ENCODE data around the gene LUC7L2. TPM values are rescaled to one million over a fixed set of nuclear protein-coding genes. Genes with fewer than 3 reads are reported as not detected.

Gene LUC7L2
- total and polyA plus RNA-seq, 2 of the 8 experiments (the other 6 are each of a cell fraction or from before 2014, with no cell fraction given), result 22.9 to 67.8 TPM

DNA sequence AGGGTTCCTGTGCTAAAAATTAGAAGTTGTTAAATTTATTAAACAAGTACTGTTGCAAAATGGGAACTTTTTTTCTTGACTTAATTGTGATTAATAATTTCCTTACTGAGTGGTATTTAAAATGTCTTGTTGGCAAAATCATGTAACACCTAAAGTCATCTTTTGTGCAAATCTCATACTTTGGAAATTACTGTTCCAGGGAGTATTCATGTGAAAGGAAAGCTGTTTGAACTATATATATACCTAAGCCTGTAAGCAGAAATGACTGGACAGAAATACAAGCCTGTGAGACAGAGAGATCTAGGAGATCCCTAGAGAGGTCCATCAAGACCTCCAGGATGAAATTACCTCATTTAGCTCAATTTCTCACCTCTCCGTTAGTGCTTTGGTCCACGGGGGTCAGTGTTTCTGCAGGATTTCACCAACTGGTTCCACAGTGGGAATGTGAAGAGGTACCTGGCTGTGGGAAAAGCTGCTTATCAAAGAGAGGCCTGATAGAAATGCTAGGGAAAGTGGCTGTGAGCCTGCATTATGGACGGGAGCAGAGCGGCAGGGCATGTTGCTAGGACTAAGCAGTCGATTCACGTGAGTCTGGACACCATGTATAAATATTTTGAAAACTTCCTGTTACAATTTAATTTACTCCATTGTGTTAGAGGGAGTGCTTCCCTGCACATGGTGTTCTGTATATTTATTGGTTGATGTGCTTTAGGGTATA is 7.9 kb downstream of the LUC7L2 start:
- H3K79me2 ChIP-seq (ENCODE audit: control insufficient read depth in 1 of 2, insufficient read depth in 2 of 2, low read length in 2 of 2), result peaks cover 23 to 100% of the 10 kb centered on the region in 2 experiments
- no peak overlapping the region for H2BK12ac ChIP-seq (ENCODE audit: low read depth, low read length)
- no peak overlapping the region for H2BK20ac ChIP-seq (ENCODE audit: low read length)
- FAIRE-seq (no peak), DNase-seq (ENCODE audit: low read depth in 1 of 2, low spot score in 2 of 2) (no peak)
- no peak overlapping the region for H3K9ac ChIP-seq (replicated peaks in 1 of 4; ENCODE audit: extremely low read depth in 1 of 4, low read depth in 3 of 4, low read length in 3 of 4)
- H3K79me1 ChIP-seq (ENCODE audit: low read depth, low read length), result 0 out of 2 replicates have a peak, but pooled peaks cover 2% of the 10 kb centered on the region
- no peak overlapping the region for H2BK120ac ChIP-seq (replicated peaks; ENCODE audit: low read depth, low read length)
- H3K56ac ChIP-seq (replicated peaks; ENCODE audit: insufficient read length, low read depth, low read length), result no peak overlapping the region
- no peak overlapping the region for H3K23ac ChIP-seq (ENCODE audit: insufficient read length)
- no peak overlapping the region for H4K5ac ChIP-seq (ENCODE audit: insufficient read length, low read depth, low read length)
- no peaks in the 10 kb centered on the region for H3K9me3 ChIP-seq (ENCODE audit: insufficient read depth in 2 of 2, low read depth in 1 of 2, low read length in 1 of 2)
- H4K91ac ChIP-seq (replicated peaks; ENCODE audit: insufficient read length, low read length), result no peak overlapping the region
- H4K8ac ChIP-seq (ENCODE audit: extremely low read depth, insufficient read depth, low read length), result no peak overlapping the region
- no peak overlapping the region for H3K27ac ChIP-seq (ENCODE audit: low read depth, low read length)
- peaks cover 6 to 11% of the 10 kb centered on the region in 2 experiments for H4K20me1 ChIP-seq (replicated peaks in 1 of 2; ENCODE audit: control insufficient read depth in 1 of 2, insufficient read depth in 2 of 2, low read length in 2 of 2)
- H3K23me2 ChIP-seq (ENCODE audit: low read depth, low read length), result no peaks in the 10 kb centered on the region; the same call in 1 of the 2 replicates
- no peak overlapping the region for H2BK15ac ChIP-seq (ENCODE audit: low read length)
- peaks cover 0 to 13% (median 6%) of the 10 kb centered on the region in 4 experiments; a peak in 6 of 7 replicates for H3K4me1 ChIP-seq (replicated peaks in 1 of 4; ENCODE audit: control insufficient read depth in 3 of 4, insufficient read depth in 4 of 4, low read length in 3 of 4)
- POLR2A ChIA-PET (ENCODE audit: partially characterized antibody), result no interaction called here
- no peak overlapping the region for H3K4ac ChIP-seq (replicated peaks; ENCODE audit: insufficient read length, low read depth, low read length)
- CTCF ChIA-PET (ENCODE audit: partially characterized antibody), result no interaction called here
- no peaks in the 10 kb centered on the region for H3K27me3 ChIP-seq (replicated peaks in 1 of 4; ENCODE audit: control insufficient read depth in 3 of 4, extremely low read depth in 1 of 4, insufficient read depth in 3 of 4, low read length in 3 of 4)
- H2BK5ac ChIP-seq (ENCODE audit: low read depth, low read length), result no peak overlapping the region
- H3K36me3 ChIP-seq (ENCODE audit: control insufficient read depth in 2 of 4, insufficient read depth in 4 of 4, low read length in 3 of 4), result peaks cover 0 to 21% (median 0%) of the 10 kb centered on the region in 4 experiments; a peak in 2 of 8 replicates
- no peak overlapping the region for H2AFZ ChIP-seq (ENCODE audit: low read length)
- 93% methylated on average over 6 of the region's 6 CpGs; no CpG with 5 or more reads in 1 of the 2 experiments for WGBS, 2 experiments (ENCODE audit: extremely low coverage in 1 of 2, insufficient coverage in 1 of 2, insufficient read length in 1 of 2, insufficient replicate concordance in 2 of 2, low coverage in 1 of 2, low lambda C conversion rate in 2 of 2, missing lambda C conversion rate in 1 of 2)
- H3K4me2 ChIP-seq (ENCODE audit: insufficient read depth in 1 of 2, low read depth in 2 of 2, low read length in 2 of 2), result no peak overlapping the region
- H2AK5ac ChIP-seq (ENCODE audit: low read depth, low read length), result no peak overlapping the region
- no peak overlapping the region for H3K14ac ChIP-seq (ENCODE audit: insufficient read length)
- no peak overlapping the region for H3K4me3 ChIP-seq (ENCODE audit: extremely low read depth in 1 of 4, insufficient read depth in 2 of 4, low read depth in 3 of 4, low read length in 4 of 4)
- no peak overlapping the region for H3K18ac ChIP-seq (ENCODE audit: extremely low read depth, low read length)
- no peak for TF ChIP-seq EGR1 (IDR thresholded peaks at IDR 0.05; ENCODE audit: borderline replicate concordance, low read depth, low read length)
- TF ChIP-seq BACH1 (IDR thresholded peaks at IDR 0.05; ENCODE audit: low read length), result no peak
- no peak for TF ChIP-seq CHD2 (IDR thresholded peaks at IDR 0.05; ENCODE audit: low read length)
- no peak for TF ChIP-seq CTBP2 (IDR thresholded peaks at IDR 0.05; ENCODE audit: borderline replicate concordance, insufficient read depth, insufficient read length, low read length)
- no peak for TF ChIP-seq ATF2 (IDR thresholded peaks at IDR 0.05; ENCODE audit: low read length)
- TF ChIP-seq SP4 (IDR thresholded peaks at IDR 0.05; ENCODE audit: low read length), result no peak
- TF ChIP-seq USF2 (IDR thresholded peaks at IDR 0.05; ENCODE audit: low read length), result no peak

Data from H1 (cell line).